Measurements from ENCODE around the gene SETD7.

Gene SETD7

DNA sequence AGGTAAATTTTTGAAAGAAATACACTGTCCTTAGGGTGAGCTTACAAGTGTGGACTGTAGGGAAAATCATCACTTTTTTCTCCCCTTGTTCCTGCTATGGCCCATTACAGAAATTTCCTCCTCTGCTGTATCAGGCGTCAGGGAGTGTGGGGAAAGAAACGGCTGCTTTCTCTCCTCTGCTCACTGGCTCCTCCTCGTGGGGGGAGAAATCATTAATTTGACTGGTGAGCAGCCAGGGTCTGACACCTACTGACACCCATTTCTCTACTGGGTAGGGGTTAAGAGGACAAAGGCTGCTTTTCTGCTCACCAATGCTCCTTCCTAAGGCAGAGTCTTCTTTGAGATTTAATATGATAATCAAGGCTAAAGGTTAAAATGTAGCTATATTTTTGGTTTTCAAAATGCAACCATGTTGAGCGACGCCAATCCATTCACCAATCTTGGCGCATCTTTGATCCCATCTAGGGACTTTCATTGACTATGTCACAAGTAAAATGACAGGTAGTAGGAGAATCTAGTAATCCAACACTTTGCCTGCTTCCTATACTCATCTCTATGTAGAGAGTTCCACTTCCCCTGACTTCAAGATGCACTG is 25.1 kb downstream of the SETD7 start:
- no peaks in the 10 kb centered on the region for H3K4me1 ChIP-seq (ENCODE audit: control insufficient read depth, insufficient read depth, low read length)
- H3K9me3 ChIP-seq (ENCODE audit: control insufficient read depth, insufficient read depth, low read length), result no peaks in the 10 kb centered on the region
- no peaks in the 10 kb centered on the region for H3K36me3 ChIP-seq (ENCODE audit: control insufficient read depth, insufficient read depth, low read length)
- DNase-seq (ENCODE audit: low read depth, low spot score), result peak; percentile 35
- no peak overlapping the region for H3K27ac ChIP-seq (ENCODE audit: low read length)
- no peaks in the 10 kb centered on the region for H3K27me3 ChIP-seq (ENCODE audit: control insufficient read depth, insufficient read depth, low read length)
- WGBS (ENCODE audit: insufficient coverage, insufficient read length), result no CpG with 5 or more reads among the region's 6 CpGs
- no peak overlapping the region for H3K4me3 ChIP-seq (ENCODE audit: low read length)

DNA sequence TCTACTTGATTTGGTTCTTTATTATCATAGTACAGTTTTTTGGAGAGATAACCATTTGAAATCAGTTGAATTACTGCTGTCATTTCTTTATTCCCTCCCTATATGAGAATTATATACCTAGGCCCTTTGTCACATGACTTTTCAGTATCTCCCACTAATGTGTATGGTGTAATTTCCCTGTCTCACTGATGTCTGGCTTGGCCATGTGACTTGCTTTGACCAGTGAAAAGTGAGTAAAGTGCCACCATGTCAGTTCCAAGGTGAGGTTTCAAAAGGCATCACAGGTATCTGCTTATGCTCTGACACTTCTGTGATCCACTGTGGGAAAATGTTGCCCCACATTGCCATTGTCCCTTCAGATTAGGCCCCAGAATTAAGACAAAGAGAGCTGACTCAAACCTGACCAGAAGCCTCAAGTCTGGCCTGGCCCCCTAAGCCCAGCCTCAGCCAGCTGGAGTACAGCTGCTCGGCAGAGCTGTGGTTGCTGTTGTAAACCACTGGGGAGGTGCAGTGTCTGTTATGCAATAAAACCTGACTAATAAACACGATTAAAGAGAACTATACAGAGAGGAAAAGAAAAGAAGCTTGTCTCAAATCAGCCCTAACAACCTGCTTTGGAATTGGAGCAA is 27.5 kb downstream of the SETD7 start:
- Histone ChIP-seq H3K4me3 (ENCODE audit: low read length) (no peak overlapping the region), H3K9me3 (ENCODE audit: control insufficient read depth, insufficient read depth, low read length) (no peaks in the 10 kb centered on the region), H3K27me3 (ENCODE audit: control insufficient read depth, insufficient read depth, low read length) (no peaks in the 10 kb centered on the region), H3K36me3 (ENCODE audit: control insufficient read depth, insufficient read depth, low read length) (no peaks in the 10 kb centered on the region), H3K27ac (ENCODE audit: low read length) (no peak overlapping the region), H3K4me1 (ENCODE audit: control insufficient read depth, insufficient read depth, low read length) (no peaks in the 10 kb centered on the region)
- DNase-seq (ENCODE audit: low read depth, low spot score), result no peak
- no CpG with 5 or more reads among the region's 2 CpGs for WGBS (ENCODE audit: insufficient coverage, insufficient read length)

GRCh38 chr4:139526928-139527327 is 29.1 kb downstream of the SETD7 start:
- Histone ChIP-seq H3K9me3 (ENCODE audit: control insufficient read depth, insufficient read depth, low read length) (no peaks in the 10 kb centered on the region), H3K36me3 (ENCODE audit: control insufficient read depth, insufficient read depth, low read length) (no peaks in the 10 kb centered on the region), H3K4me1 (ENCODE audit: control insufficient read depth, insufficient read depth, low read length) (no peaks in the 10 kb centered on the region), H3K4me3 (ENCODE audit: low read length) (no peak overlapping the region), H3K27ac (ENCODE audit: low read length) (no peak overlapping the region), H3K27me3 (ENCODE audit: control insufficient read depth, insufficient read depth, low read length) (no peaks in the 10 kb centered on the region)
- whole genome bisulfite sequencing (ENCODE audit: insufficient coverage, insufficient read length), result no CpG with 5 or more reads among the region's 2 CpGs
- DNase-seq (ENCODE audit: low read depth, low spot score), result no peak

- no peaks in the 10 kb centered on the region for H3K9me3 ChIP-seq (ENCODE audit: control insufficient read depth, insufficient read depth, low read length)
- no peaks in the 10 kb centered on the region for H3K27me3 ChIP-seq (ENCODE audit: control insufficient read depth, insufficient read depth, low read length)
- no CpG with 5 or more reads among the region's 2 CpGs for WGBS (ENCODE audit: insufficient coverage, insufficient read length)
- H3K4me1 ChIP-seq (ENCODE audit: control insufficient read depth, insufficient read depth, low read length), result no peaks in the 10 kb centered on the region
- H3K36me3 ChIP-seq (ENCODE audit: control insufficient read depth, insufficient read depth, low read length), result no peaks in the 10 kb centered on the region
- DNase-seq (ENCODE audit: low read depth, low spot score), result no peak
- no peak overlapping the region for H3K4me3 ChIP-seq (ENCODE audit: low read length)
- H3K27ac ChIP-seq (ENCODE audit: low read length), result no peak overlapping the region
These were observed 30.6 kb downstream of the SETD7 start for GRCh38 chr4:139525414-139525813.

- WGBS (ENCODE audit: insufficient coverage, insufficient read length), result no CpG with 5 or more reads among the region's 4 CpGs
- Histone ChIP-seq H3K4me3 (ENCODE audit: low read length) (no peak overlapping the region), H3K36me3 (ENCODE audit: control insufficient read depth, insufficient read depth, low read length) (no peaks in the 10 kb centered on the region), H3K27ac (ENCODE audit: low read length) (no peak overlapping the region), H3K9me3 (ENCODE audit: control insufficient read depth, insufficient read depth, low read length) (no peaks in the 10 kb centered on the region), H3K27me3 (ENCODE audit: control insufficient read depth, insufficient read depth, low read length) (no peaks in the 10 kb centered on the region), H3K4me1 (ENCODE audit: control insufficient read depth, insufficient read depth, low read length) (no peaks in the 10 kb centered on the region)
- no peak for DNase-seq (ENCODE audit: low read depth, low spot score)
These were observed 31.9 kb downstream of the SETD7 start for GRCh38 chr4:139524062-139524631.

DNA sequence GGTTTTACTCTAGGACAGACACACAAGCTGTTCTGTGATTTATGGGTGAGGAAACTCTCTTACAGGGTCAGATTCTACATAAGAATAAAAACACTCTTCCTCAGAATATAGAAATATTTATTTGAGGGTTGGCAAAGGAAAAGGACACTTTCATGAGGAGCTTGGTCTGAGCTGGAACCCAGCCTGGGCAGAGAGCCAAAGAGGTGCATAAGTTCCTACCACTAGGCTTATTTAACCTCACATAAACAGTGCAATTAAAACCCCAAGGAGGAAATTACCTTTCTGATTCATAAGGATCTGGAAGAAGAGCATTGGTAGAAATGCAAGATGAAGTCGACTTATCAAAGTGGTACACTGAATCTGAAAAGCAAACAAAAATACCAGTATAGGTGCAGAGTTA is 32.9 kb downstream of the SETD7 start:
- no peaks in the 10 kb centered on the region for H3K36me3 ChIP-seq (ENCODE audit: control insufficient read depth, insufficient read depth, low read length)
- no peaks in the 10 kb centered on the region for H3K27me3 ChIP-seq (ENCODE audit: control insufficient read depth, insufficient read depth, low read length)
- no peaks in the 10 kb centered on the region for H3K9me3 ChIP-seq (ENCODE audit: control insufficient read depth, insufficient read depth, low read length)
- H3K4me3 ChIP-seq (ENCODE audit: low read length), result no peak overlapping the region
- WGBS (ENCODE audit: insufficient coverage, insufficient read length), result no CpG with 5 or more reads among the region's 1 CpG
- no peak for DNase-seq (ENCODE audit: low read depth, low spot score)
- H3K4me1 ChIP-seq (ENCODE audit: control insufficient read depth, insufficient read depth, low read length), result no peaks in the 10 kb centered on the region
- no peak overlapping the region for H3K27ac ChIP-seq (ENCODE audit: low read length)

- WGBS (ENCODE audit: insufficient coverage, insufficient read length), result no CpG with 5 or more reads among the region's 4 CpGs
- Histone ChIP-seq H3K9me3 (ENCODE audit: control insufficient read depth, insufficient read depth, low read length) (no peaks in the 10 kb centered on the region), H3K27me3 (ENCODE audit: control insufficient read depth, insufficient read depth, low read length) (no peaks in the 10 kb centered on the region), H3K4me1 (ENCODE audit: control insufficient read depth, insufficient read depth, low read length) (no peaks in the 10 kb centered on the region), H3K36me3 (ENCODE audit: control insufficient read depth, insufficient read depth, low read length) (no peaks in the 10 kb centered on the region), H3K27ac (ENCODE audit: low read length) (no peak overlapping the region), H3K4me3 (ENCODE audit: low read length) (no peak overlapping the region)
- no peak for DNase-seq (ENCODE audit: low read depth, low spot score)
These were observed 33.6 kb downstream of the SETD7 start for GRCh38 chr4:139522457-139522856.

DNA sequence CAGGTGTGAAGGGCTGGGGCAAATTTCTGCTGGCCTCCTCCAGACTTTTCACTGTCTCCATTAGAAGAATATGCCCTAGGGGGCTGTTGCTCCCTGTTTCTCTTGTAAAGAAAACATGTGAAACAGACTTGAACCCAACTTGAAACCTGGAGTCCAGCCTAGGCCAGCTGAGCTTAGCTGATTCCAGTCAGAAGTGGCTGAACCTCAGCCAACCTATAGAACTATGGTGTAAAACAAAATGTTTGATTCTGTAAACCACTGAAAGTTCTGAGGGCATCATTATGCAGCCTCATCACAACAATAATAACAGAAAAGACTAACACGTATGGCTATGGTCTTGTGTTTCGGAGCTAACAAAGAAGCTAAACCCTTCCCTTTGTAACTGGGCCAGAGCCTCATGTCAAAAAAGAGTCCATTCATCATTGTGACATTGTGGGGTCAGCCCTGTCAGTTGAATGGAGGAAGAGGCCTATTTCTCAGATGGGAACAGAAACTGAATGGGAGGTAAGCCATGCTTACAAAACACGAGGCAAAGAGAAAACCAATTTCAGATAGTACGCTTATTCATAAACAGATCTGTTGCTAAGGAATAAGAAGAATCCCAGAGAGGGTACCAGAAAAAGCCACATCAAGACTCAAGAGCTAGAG is 34.1 kb downstream of the SETD7 start:
- WGBS (ENCODE audit: insufficient coverage, insufficient read length), result no CpG with 5 or more reads among the region's 4 CpGs
- no peaks in the 10 kb centered on the region for H3K36me3 ChIP-seq (ENCODE audit: control insufficient read depth, insufficient read depth, low read length)
- H3K9me3 ChIP-seq (ENCODE audit: control insufficient read depth, insufficient read depth, low read length), result no peaks in the 10 kb centered on the region
- no peak for DNase-seq (ENCODE audit: low read depth, low spot score)
- no peaks in the 10 kb centered on the region for H3K4me1 ChIP-seq (ENCODE audit: control insufficient read depth, insufficient read depth, low read length)
- no peaks in the 10 kb centered on the region for H3K27me3 ChIP-seq (ENCODE audit: control insufficient read depth, insufficient read depth, low read length)
- no peak overlapping the region for H3K27ac ChIP-seq (ENCODE audit: low read length)
- H3K4me3 ChIP-seq (ENCODE audit: low read length), result no peak overlapping the region

DNA sequence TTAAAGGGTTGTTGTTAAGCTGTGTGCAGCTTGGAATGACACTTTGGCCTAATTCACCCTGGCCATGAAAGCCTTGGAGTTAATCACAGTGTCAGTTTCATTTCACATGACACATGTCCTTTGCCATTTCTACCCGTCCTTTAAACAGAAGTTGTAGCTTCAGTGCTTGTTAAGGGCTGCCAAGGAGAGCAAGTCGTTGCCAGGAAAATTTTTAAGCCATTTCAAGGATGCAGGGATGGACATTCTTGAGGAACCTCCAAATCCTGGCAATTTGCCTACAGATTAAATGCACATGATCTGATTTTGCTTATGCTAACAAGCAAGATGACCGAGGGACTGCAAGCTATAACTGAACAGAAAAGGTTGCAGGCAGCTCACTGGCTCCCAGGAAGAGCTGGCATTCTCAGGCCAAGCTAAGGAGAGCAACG is 40.5 kb downstream of the SETD7 start:
- no peak for DNase-seq (ENCODE audit: low read depth, low spot score)
- no CpG with 5 or more reads among the region's 4 CpGs for WGBS (ENCODE audit: insufficient coverage, insufficient read length)
- Histone ChIP-seq H3K27ac (ENCODE audit: low read length) (no peak overlapping the region), H3K36me3 (ENCODE audit: control insufficient read depth, insufficient read depth, low read length) (no peaks in the 10 kb centered on the region), H3K4me1 (ENCODE audit: control insufficient read depth, insufficient read depth, low read length) (no peaks in the 10 kb centered on the region), H3K27me3 (ENCODE audit: control insufficient read depth, insufficient read depth, low read length) (no peaks in the 10 kb centered on the region), H3K9me3 (ENCODE audit: control insufficient read depth, insufficient read depth, low read length) (no peaks in the 10 kb centered on the region), H3K4me3 (ENCODE audit: low read length) (no peak overlapping the region)

DNA sequence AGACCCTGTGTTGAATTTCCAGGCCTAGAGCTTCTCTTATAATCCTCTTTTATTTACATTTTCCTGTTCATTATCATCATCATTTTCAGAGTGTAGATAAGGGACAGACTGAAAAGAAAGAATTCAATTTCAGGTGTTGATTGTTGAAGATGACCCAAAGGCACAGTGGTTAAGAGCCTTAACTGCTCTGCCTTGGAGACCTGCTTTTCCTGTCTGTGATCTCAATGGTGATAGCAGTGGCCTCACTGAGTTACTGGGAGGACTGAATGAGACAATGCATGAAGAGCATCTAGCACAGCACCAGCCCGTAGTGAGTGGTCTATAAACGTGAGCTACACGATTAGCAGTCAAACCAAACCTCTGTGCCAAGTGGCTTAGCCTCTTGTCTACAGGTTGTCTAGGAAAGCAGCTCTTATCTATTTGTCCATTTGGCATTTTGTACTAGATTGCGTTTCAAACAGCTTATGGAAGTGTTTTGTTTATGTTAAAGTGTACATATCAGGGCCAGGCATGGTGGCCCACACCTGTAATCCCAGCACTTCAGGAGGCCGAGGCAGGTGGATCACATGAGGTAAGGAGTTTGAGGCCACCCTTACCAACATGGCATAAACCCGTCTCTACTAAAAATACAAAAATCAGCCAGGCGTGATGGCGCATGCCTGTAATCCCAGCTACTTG is 41.5 kb downstream of the SETD7 start:
- Histone ChIP-seq H3K27ac (ENCODE audit: low read length) (no peak overlapping the region), H3K9me3 (ENCODE audit: control insufficient read depth, insufficient read depth, low read length) (no peaks in the 10 kb centered on the region), H3K27me3 (ENCODE audit: control insufficient read depth, insufficient read depth, low read length) (no peaks in the 10 kb centered on the region), H3K36me3 (ENCODE audit: control insufficient read depth, insufficient read depth, low read length) (no peaks in the 10 kb centered on the region), H3K4me1 (ENCODE audit: control insufficient read depth, insufficient read depth, low read length) (no peaks in the 10 kb centered on the region), H3K4me3 (ENCODE audit: low read length) (no peak overlapping the region)
- WGBS (ENCODE audit: insufficient coverage, insufficient read length), result no CpG with 5 or more reads among the region's 8 CpGs
- DNase-seq (ENCODE audit: low read depth, low spot score), result no peak
